HepG2 (cell line): ENCODE data around the gene CCDC80. TPM values are rescaled to one million over a fixed set of nuclear protein-coding genes. Genes with fewer than 3 reads are reported as not detected.

Experiments
- ATAC-seq: fragments of 200-7000 bp; cut with Tn5 transposase; 3 replicates; pipeline ENCODE4 v1.9.1; 2020; ENCODE audit warnings: mild to moderate bottlenecking, moderate library complexity
- BruUV-seq: library from RNA; stranded (reverse); fragments of 400-500 nt; replicated peaks from 2 replicates; lab custom pipeline; 2021; lab: Mats Ljungman, UMichigan
- CTCF ChIA-PET: fragments of 300-600 bp; formaldehyde crosslinking; extraction: SDS; loops from one replicate; lab custom pipeline; 2021; ENCODE audit warnings: low total read pairs, inconsistent platforms, low intra/inter-chr PET ratio; lab: Yijun Ruan, JAX
- POLR2A ChIA-PET: fragments of 350-600 bp; sonication (Branson Sonifier 250); formaldehyde crosslinking; loops from one replicate; lab custom pipeline; 2020; ENCODE audit warnings: antibody characterized with exemption, inconsistent platforms; lab: Yijun Ruan, JAX
- DNase-seq: peaks from one replicate; pipeline ENCODE4 v3.0.0-alpha.2; 2015; ENCODE audit warnings: low spot score
- FAIRE-seq: peaks from 3 replicates; lab custom pipeline; 2011; peaks lifted over from hg19 to GRCh38; lab: Jason Lieb, UNC
- H2AFZ ChIP-seq: one replicate; pipeline ENCODE4 v1.6.1; 2011; ENCODE audit warnings: low read length, inconsistent platforms
- H3K27ac ChIP-seq: fragments of 300-600 bp; 3 replicates; pipeline ENCODE4 v1.8.0; 2011; ENCODE audit warnings: mixed run types, mild to moderate bottlenecking, mixed read lengths, low read length, inconsistent platforms; ENCODE audit not compliant: insufficient read depth; ENCODE audit errors: extremely low read length
- H3K27me3 ChIP-seq, 2 experiments: fragments of 200-600 bp in 1 of 2; 2 replicates in 1 of 2; 3 replicates in 1 of 2; pipeline versions ENCODE4 v1.6.0 to v1.8.0; 2011; ENCODE audit warnings: low read length in 2 of 2, mild to moderate bottlenecking in 2 of 2, moderate library complexity in 2 of 2, inconsistent platforms in 1 of 2; ENCODE audit not compliant: insufficient read depth in 2 of 2, control insufficient read depth in 1 of 2
- H3K36me3 ChIP-seq, 2 experiments: fragments of 200-600 bp in 1 of 2; replicated peaks in 1 of 2; 2 replicates in 1 of 2; 3 replicates in 1 of 2; pipeline versions ENCODE4 v1.5.1 to v1.8.0; 2011; ENCODE audit warnings: low read length in 2 of 2, inconsistent platforms in 1 of 2; ENCODE audit not compliant: insufficient read depth in 2 of 2, control insufficient read depth in 1 of 2
- H3K4me1 ChIP-seq: 2 replicates; pipeline ENCODE4 v1.5.1; 2012; ENCODE audit warnings: low read length, inconsistent platforms; ENCODE audit not compliant: insufficient read depth
- H3K4me2 ChIP-seq: 2 replicates; pipeline ENCODE4 v1.6.0; 2011; ENCODE audit warnings: low read depth, low read length, inconsistent platforms
- H3K4me3 ChIP-seq, 3 experiments: fragments of 200-600 bp in 1 of 3; sonication (generic), shearing (Covaris generic) in 1 of 3; replicated peaks in 1 of 3; 2 replicates each; pipeline ENCODE4 v1.5.1; 2011 to 2016; ENCODE audit warnings: low read length in 3 of 3, inconsistent platforms in 2 of 3, low read depth in 2 of 3, mild to moderate bottlenecking in 2 of 3, control low read depth in 1 of 3, mixed read lengths in 1 of 3; ENCODE audit not compliant: insufficient read depth in 1 of 3
- H3K79me2 ChIP-seq: one replicate; pipeline ENCODE4 v1.6.1; 2011; ENCODE audit warnings: low read length, inconsistent platforms; ENCODE audit not compliant: insufficient read depth
- H3K9ac ChIP-seq: 2 replicates; pipeline ENCODE4 v1.6.0; 2011; ENCODE audit warnings: mild to moderate bottlenecking, low read depth, low read length, inconsistent platforms; ENCODE audit not compliant: insufficient read depth
- H3K9me3 ChIP-seq: 2 replicates; pipeline ENCODE4 v1.5.1; 2012; ENCODE audit warnings: mild to moderate bottlenecking, low read length
- H4K20me1 ChIP-seq: 2 replicates; pipeline ENCODE4 v1.6.0; 2011; ENCODE audit warnings: inconsistent platforms, mild to moderate bottlenecking, low read length, moderate library complexity; ENCODE audit not compliant: insufficient read depth
- CREB1 ChIP-seq, 2 experiments: fragments of 450-650 bp in 1 of 2; IDR thresholded peaks; 2 replicates each; pipeline ENCODE4 v1.6.1; 2016 to 2017; ENCODE audit warnings: control low read depth in 1 of 2, mild to moderate bottlenecking in 1 of 2, missing compliant biosample characterization in 1 of 2, missing genetic modification characterization in 1 of 2
- MAX ChIP-seq: IDR thresholded peaks from 2 replicates; pipeline ENCODE4 v1.6.1; 2012; ENCODE audit warnings: inconsistent platforms
- MTF1 ChIP-seq: sonication (generic); formaldehyde crosslinking; IDR thresholded peaks from 2 replicates; pipeline ENCODE4 v1.5.0; 2020; ENCODE audit warnings: missing genetic modification reagents
- POGK ChIP-seq: sonication (generic); formaldehyde crosslinking; conservative IDR thresholded peaks from 2 replicates; pipeline ENCODE4 v1.8.0; 2022; ENCODE audit warnings: mild to moderate bottlenecking, moderate library complexity, missing genetic modification reagents
- RBM22 ChIP-seq: fragments of 200-400 bp; formaldehyde crosslinking; optimal IDR thresholded peaks from 2 replicates; pipeline ENCODE3; 2017; ENCODE audit warnings: mild to moderate bottlenecking, low read length, moderate library complexity
- SP140L ChIP-seq: sonication (generic); formaldehyde crosslinking; IDR thresholded peaks from 2 replicates; pipeline ENCODE4 v1.4.0; 2020; ENCODE audit warnings: missing genetic modification reagents, borderline replicate concordance
- SPEN ChIP-seq: sonication (generic); formaldehyde crosslinking; IDR thresholded peaks from 2 replicates; pipeline ENCODE4 v1.5.1; 2020; ENCODE audit warnings: low read depth, mild to moderate bottlenecking, missing genetic modification reagents
- ZMYM4 ChIP-seq: sonication (generic); formaldehyde crosslinking; IDR thresholded peaks from 2 replicates; pipeline ENCODE4 v1.8.1; 2023; ENCODE audit warnings: mild to moderate bottlenecking, missing genetic modification reagents
- ZNF138 ChIP-seq: sonication (generic); formaldehyde crosslinking; IDR thresholded peaks from 2 replicates; pipeline ENCODE4 v1.5.0; 2020; ENCODE audit warnings: mild to moderate bottlenecking, low read depth, missing genetic modification reagents
- ZNF18 ChIP-seq: sonication (generic); formaldehyde crosslinking; IDR thresholded peaks from 2 replicates; pipeline ENCODE4 v1.8.0; 2022; ENCODE audit warnings: mild to moderate bottlenecking, missing genetic modification reagents; ENCODE audit not compliant: insufficient replicate concordance
- ZNF678 ChIP-seq: sonication (generic); formaldehyde crosslinking; IDR thresholded peaks from 2 replicates; pipeline ENCODE4 v1.4.0; 2020; ENCODE audit warnings: mild to moderate bottlenecking, missing genetic modification reagents
- ZNF781 ChIP-seq: sonication (generic); formaldehyde crosslinking; IDR thresholded peaks from 2 replicates; pipeline ENCODE4 v1.5.1; 2020; ENCODE audit warnings: borderline replicate concordance, mild to moderate bottlenecking, missing genetic modification reagents; ENCODE audit errors: not compliant biosample characterization
- ZSCAN5A ChIP-seq: sonication (generic); formaldehyde crosslinking; IDR thresholded peaks from 2 replicates; pipeline ENCODE4 v1.8.0; 2022; ENCODE audit warnings: mild to moderate bottlenecking, missing genetic modification reagents, borderline replicate concordance
- WGBS: methylation state at CpG from one replicate; pipeline ENCODE4 v1.1.6; 2017; ENCODE audit warnings: low lambda C conversion rate; 5-methylcytosine and 5-hydroxymethylcytosine counted together
- in situ Hi-C: cut with HindIII; loops from 2 replicates; pipeline ENCODE4 v1.10.0; 2017; ENCODE audit warnings: low pct_unique_long_range_greater_than_20kb; ENCODE audit not compliant: extremely low pct_ligation_motif_present
- intact Hi-C: fragments of 100-400 bp; cut with micrococcal nuclease; formaldehyde crosslinking; loops from one replicate; pipeline ENCODE4 v1.10.0; 2022; ENCODE audit not compliant: unreplicated experiment
- polyA plus RNA-seq, 8 experiments: library from polyadenylated mRNA; depleted of rRNA in 3 of 8; stranded (reverse) in 7 of 8; unstranded in 1 of 8; fragments of >200 nt; fragmentation: Illumina TruSeq in 4 of 8; extraction: Trizol in 4 of 8; gene quantifications; 2 replicates each; pipeline versions ENCODE4 v1.2.1 to v1.2.3, GENCODE V29; 2011 to 2016; ENCODE audit warnings: low read depth in 4 of 8, missing spikeins in 1 of 8, mixed read lengths in 1 of 8; ENCODE audit not compliant: insufficient read depth in 1 of 8
- total RNA-seq, 5 experiments: library from RNA; depleted of rRNA; stranded (reverse); fragments of >200 nt; fragmentation: Illumina TruSeq; extraction: Trizol; gene quantifications; 2 replicates each; pipeline ENCODE4 v1.2.3, GENCODE V29; 2016; ENCODE audit warnings: low read depth in 1 of 5

The CCDC80 gene
- total and polyA plus RNA-seq, 2 of the 13 experiments (the other 11 are each of a cell fraction or from before 2014, with no cell fraction given), result not detected

GRCh38 chr3:112610121-112610520, 30.8 kb downstream of the CCDC80 start:
- POLR2A ChIA-PET, result no interaction called here

GRCh38 chr3:112607863-112608262, 33.1 kb downstream of the CCDC80 start:
- no peak overlapping the region for H3K4me3 ChIP-seq
- H3K4me2 ChIP-seq, result no peak overlapping the region
- H3K27me3 ChIP-seq, result peaks cover 0 to 7% of the 10 kb centered on the region in 2 experiments; a peak in 1 of 5 replicates
- no peak for ATAC-seq
- H2AFZ ChIP-seq, result no peak overlapping the region
- CTCF ChIA-PET, result no interaction called here
- H4K20me1 ChIP-seq, result no peaks in the 10 kb centered on the region
- H3K4me1 ChIP-seq, result no peaks in the 10 kb centered on the region
- in situ Hi-C loops, result no loop called here
- intact Hi-C loops, result no loop called here
- H3K27ac ChIP-seq, result no peak overlapping the region
- no peak for FAIRE-seq
- no TSS peak for BruUV-seq
- H3K36me3 ChIP-seq, result no peaks in the 10 kb centered on the region
- H3K9ac ChIP-seq, result no peak overlapping the region
- H3K79me2 ChIP-seq, result no peaks in the 10 kb centered on the region
- POLR2A ChIA-PET, result no interaction called here
- DNase-seq, result no peak
- no peaks in the 10 kb centered on the region for H3K9me3 ChIP-seq
- TF ChIP-seq ZSCAN5A (CRISPR knock-in tag), result no peak
- TF ChIP-seq ZMYM4 (CRISPR knock-in tag), result no peak
- TF ChIP-seq ZNF678 (CRISPR knock-in tag), result no peak
- no peak for TF ChIP-seq ZNF138
- no peak for TF ChIP-seq SP140L (CRISPR knock-in tag)
- TF ChIP-seq MTF1, result no peak
- no peak for TF ChIP-seq POGK
- no peak for TF ChIP-seq ZNF781
- TF ChIP-seq ZNF18 (CRISPR knock-in tag), result no peak

More at GRCh38 chr3:112610121-112610520, 30.8 kb downstream of the CCDC80 start:
- H3K27me3 ChIP-seq, result peaks cover 0 to 7% of the 10 kb centered on the region in 2 experiments; a peak in 1 of 5 replicates
- H3K36me3 ChIP-seq, result no peaks in the 10 kb centered on the region
- no peaks in the 10 kb centered on the region for H3K4me1 ChIP-seq
- no peaks in the 10 kb centered on the region for H4K20me1 ChIP-seq
- BruUV-seq, result no TSS peak
- DNase-seq (no peak), FAIRE-seq (no peak), ATAC-seq (no peak)
- CTCF ChIA-PET, result no interaction called here
- WGBS, result 39% methylated on average over 3 of the region's 3 CpGs
- no peak overlapping the region for H2AFZ ChIP-seq
- H3K9me3 ChIP-seq, result no peaks in the 10 kb centered on the region
- H3K79me2 ChIP-seq, result no peaks in the 10 kb centered on the region
- TF ChIP-seq CREB1 (IDR thresholded peaks at IDR 0.05) (peak; percentile 69), CREB1 (CRISPR knock-in tag; IDR thresholded peaks at IDR 0.05) (no peak), RBM22 (no peak), SPEN (CRISPR knock-in tag) (no peak), MAX (no peak)
- H3K27ac ChIP-seq, result no peak overlapping the region
- H3K4me3 ChIP-seq, result no peak overlapping the region
- in situ Hi-C loops (no loop called here), intact Hi-C loops (no loop called here)
- H3K4me2 ChIP-seq, result no peak overlapping the region
- H3K9ac ChIP-seq, result no peak overlapping the region
